NCI-H1105 treated with DMSO at 0.1 percent for 48 hours (cell line): ENCODE measurements around the gene SATB1.

Experiments
- DNase-seq: peaks from one replicate; lab custom pipeline; 2025; lab: John Stamatoyannopoulos, UW

Gene SATB1

GRCh38 chr3:18401300-18401961 lies 23.7 kb downstream of the SATB1 start:
- no peak for DNase-seq

GRCh38 chr3:18398448-18398847 lies 26.7 kb downstream of the SATB1 start:
- DNase-seq: no peak

GRCh38 chr3:18396428-18396827 lies 28.7 kb downstream of the SATB1 start:
- no peak for DNase-seq

GRCh38 chr3:18394384-18394995 lies 30.6 kb downstream of the SATB1 start:
- DNase-seq: no peak

- DNase-seq: no peak
Measured at GRCh38 chr3:18393906-18394305, 31.2 kb downstream of the SATB1 start.

GRCh38 chr3:18390024-18390660 lies 35.0 kb downstream of the SATB1 start:
- DNase-seq: peak; percentile 10

GRCh38 chr3:18389108-18389733 lies 35.9 kb downstream of the SATB1 start:
- DNase-seq: peak; percentile 29

GRCh38 chr3:18386274-18386890 lies 38.8 kb downstream of the SATB1 start:
- no peak for DNase-seq

GRCh38 chr3:18385706-18386105 lies 39.4 kb downstream of the SATB1 start:
- DNase-seq: no peak

GRCh38 chr3:18382760-18383369 lies 42.3 kb downstream of the SATB1 start:
- no peak for DNase-seq

- no peak for DNase-seq
Measured at GRCh38 chr3:18379647-18380046, 45.5 kb downstream of the SATB1 start.

GRCh38 chr3:18378218-18378617 lies 46.9 kb downstream of the SATB1 start:
- DNase-seq: peak; percentile 52

- no peak for DNase-seq
Measured at GRCh38 chr3:18376682-18377081, 48.5 kb downstream of the SATB1 start.

GRCh38 chr3:18372786-18373405 lies 52.2 kb downstream of the SATB1 start:
- DNase-seq: no peak

GRCh38 chr3:18370672-18371071 lies 54.5 kb downstream of the SATB1 start:
- DNase-seq: peak; percentile 59

GRCh38 chr3:18369551-18370185 lies 55.5 kb downstream of the SATB1 start:
- peak; percentile 90 for DNase-seq

GRCh38 chr3:18366258-18366657 lies 58.9 kb downstream of the SATB1 start:
- DNase-seq: no peak

GRCh38 chr3:18363338-18363737 lies 61.8 kb downstream of the SATB1 start:
- no peak for DNase-seq

- no peak for DNase-seq
Measured at GRCh38 chr3:18357747-18358146, 67.4 kb downstream of the SATB1 start.

GRCh38 chr3:18355832-18356231 lies 69.3 kb downstream of the SATB1 start:
- DNase-seq: no peak

- no peak for DNase-seq
Measured at GRCh38 chr3:18354701-18355100, 70.4 kb downstream of the SATB1 start.
